RWPE2 (cell line): ENCODE results near the gene KCNK10.

Experiments used
- ATAC-seq: fragments of 200-7000 bp; cut with Tn5 transposase; 3 replicates; pipeline ENCODE4 v1.9.1; 2021; ENCODE audit warnings: low read depth
- DNase-seq: peaks from one replicate; pipeline ENCODE4 v3.0.0-alpha.2; 2020; ENCODE audit warnings: low spot score
- H3K27ac ChIP-seq: fragments of 450-650 bp; 2 replicates; pipeline ENCODE4 v1.5.1; 2017; ENCODE audit warnings: mild to moderate bottlenecking; ENCODE audit not compliant: poor library complexity, severe bottlenecking
- H3K27me3 ChIP-seq: fragments of 250-450 bp; sonication (Bioruptor Pico); 2 replicates; pipeline ENCODE4 v1.5.1; 2021; ENCODE audit warnings: mild to moderate bottlenecking, moderate library complexity; ENCODE audit not compliant: insufficient read depth, poor library complexity, severe bottlenecking
- H3K36me3 ChIP-seq: fragments of 250-450 bp; sonication (Bioruptor Pico); 2 replicates; pipeline ENCODE4 v1.5.1; 2020; ENCODE audit warnings: low read depth, mild to moderate bottlenecking, moderate library complexity
- H3K4me1 ChIP-seq: fragments of 250-450 bp; sonication (Bioruptor Pico); 2 replicates; pipeline ENCODE4 v1.5.1; 2021; ENCODE audit warnings: mild to moderate bottlenecking, moderate library complexity; ENCODE audit not compliant: insufficient read depth, poor library complexity, severe bottlenecking
- H3K4me3 ChIP-seq: fragments of 250-450 bp; sonication (Bioruptor Pico); 2 replicates; pipeline ENCODE4 v1.5.1; 2021; ENCODE audit warnings: mild to moderate bottlenecking, moderate library complexity; ENCODE audit not compliant: severe bottlenecking
- H3K9me3 ChIP-seq: fragments of 250-450 bp; sonication (Bioruptor Pico); 2 replicates; pipeline ENCODE4 v1.5.1; 2021; ENCODE audit warnings: mild to moderate bottlenecking, moderate library complexity; ENCODE audit not compliant: severe bottlenecking
- TF ChIP-seq, protein P1 (sequence below): fragments of 450-650 bp; IDR thresholded peaks from one replicate; pipeline ENCODE4 v1.5.1; 2017; ENCODE audit warnings: mild to moderate bottlenecking, moderate library complexity; ENCODE audit not compliant: poor library complexity, severe bottlenecking

KCNK10 gene

DNA sequence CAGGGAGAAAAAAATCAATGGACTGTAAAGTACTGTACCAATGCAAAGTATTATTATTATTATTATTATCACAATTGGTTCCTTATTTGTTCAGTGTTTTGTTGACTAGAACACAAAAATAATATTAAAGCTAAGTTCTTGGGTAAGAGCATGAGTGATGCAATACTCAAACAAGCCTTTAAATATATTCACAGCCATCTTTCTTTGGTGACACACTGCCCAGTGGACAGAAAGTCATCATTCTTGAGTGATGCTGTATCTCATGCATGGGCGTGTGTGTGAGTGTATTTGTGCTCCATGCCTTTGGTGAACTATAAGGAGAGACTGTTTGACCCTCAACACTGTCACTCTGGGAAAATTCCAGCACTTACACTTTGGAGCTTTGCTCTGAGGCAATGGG, 93.6 kb downstream of the KCNK10 start:
- no peak overlapping the region for H3K27ac ChIP-seq
- no peaks in the 10 kb centered on the region for H3K4me1 ChIP-seq
- H3K4me3 ChIP-seq = no peak overlapping the region
- no peaks in the 10 kb centered on the region for H3K36me3 ChIP-seq
- no peaks in the 10 kb centered on the region for H3K27me3 ChIP-seq
- no peak for DNase-seq
- H3K9me3 ChIP-seq = no peaks in the 10 kb centered on the region
- TF ChIP-seq, protein P1, sequence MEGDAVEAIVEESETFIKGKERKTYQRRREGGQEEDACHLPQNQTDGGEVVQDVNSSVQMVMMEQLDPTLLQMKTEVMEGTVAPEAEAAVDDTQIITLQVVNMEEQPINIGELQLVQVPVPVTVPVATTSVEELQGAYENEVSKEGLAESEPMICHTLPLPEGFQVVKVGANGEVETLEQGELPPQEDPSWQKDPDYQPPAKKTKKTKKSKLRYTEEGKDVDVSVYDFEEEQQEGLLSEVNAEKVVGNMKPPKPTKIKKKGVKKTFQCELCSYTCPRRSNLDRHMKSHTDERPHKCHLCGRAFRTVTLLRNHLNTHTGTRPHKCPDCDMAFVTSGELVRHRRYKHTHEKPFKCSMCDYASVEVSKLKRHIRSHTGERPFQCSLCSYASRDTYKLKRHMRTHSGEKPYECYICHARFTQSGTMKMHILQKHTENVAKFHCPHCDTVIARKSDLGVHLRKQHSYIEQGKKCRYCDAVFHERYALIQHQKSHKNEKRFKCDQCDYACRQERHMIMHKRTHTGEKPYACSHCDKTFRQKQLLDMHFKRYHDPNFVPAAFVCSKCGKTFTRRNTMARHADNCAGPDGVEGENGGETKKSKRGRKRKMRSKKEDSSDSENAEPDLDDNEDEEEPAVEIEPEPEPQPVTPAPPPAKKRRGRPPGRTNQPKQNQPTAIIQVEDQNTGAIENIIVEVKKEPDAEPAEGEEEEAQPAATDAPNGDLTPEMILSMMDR = no peak
- ATAC-seq = no peak

DNA sequence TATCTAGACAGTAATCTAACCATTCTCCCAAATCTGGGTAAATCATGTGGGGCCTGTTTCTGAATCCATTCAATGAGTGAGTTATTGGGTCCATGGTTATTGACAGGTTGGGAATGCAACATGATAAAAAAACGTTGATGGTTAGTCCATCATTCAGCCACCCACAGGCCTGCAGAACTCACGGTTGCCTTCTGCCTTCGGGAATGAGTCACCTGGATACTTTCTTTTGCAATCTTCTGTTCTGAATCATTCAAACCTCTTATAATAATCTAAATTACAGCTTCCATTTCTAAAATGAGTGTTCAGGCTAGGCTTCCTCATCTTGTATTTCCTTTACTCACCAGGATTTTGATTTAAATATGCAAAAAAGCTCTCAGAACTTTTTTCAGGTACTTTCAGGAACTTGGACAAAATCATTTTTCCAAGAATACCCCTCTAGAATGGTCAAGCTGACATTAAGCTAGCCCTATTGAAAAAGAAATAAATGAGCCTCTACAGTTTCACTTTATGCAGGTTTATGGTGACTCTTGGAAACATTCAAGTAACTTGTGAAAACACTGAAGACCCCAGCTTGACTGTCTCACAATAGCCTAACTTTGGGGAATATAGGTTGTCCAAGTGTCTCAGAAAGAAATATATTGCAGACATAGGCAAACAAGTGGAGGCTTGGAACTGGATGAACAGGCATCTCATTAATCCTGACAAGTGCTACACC, 94.4 kb downstream of the KCNK10 start:
- TF ChIP-seq, protein P1 = no peak
- no peaks in the 10 kb centered on the region for H3K27me3 ChIP-seq

DNA sequence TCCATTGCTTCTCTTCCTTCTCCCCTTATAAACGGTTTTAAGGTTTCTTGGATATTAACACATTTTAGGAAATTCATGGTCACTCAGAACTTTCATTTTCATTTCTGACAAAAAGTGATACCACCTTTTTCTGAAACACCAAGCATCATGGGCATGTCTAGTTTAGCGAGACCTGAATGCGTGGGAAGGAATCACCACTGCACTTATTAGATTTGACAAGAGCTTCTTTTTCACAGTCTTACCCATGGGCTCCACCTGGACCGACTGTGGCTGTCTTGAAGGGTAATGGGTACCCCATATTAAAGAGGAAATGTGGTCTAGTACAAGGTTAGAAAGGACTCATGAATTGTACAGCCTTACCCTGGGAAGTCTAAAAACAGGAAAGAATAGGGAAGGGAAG, 95.4 kb downstream of the KCNK10 start:
- TF ChIP-seq, protein P1 = no peak
- Histone ChIP-seq H3K4me3 (no peak overlapping the region), H3K27me3 (no peaks in the 10 kb centered on the region), H3K4me1 (no peaks in the 10 kb centered on the region), H3K36me3 (no peaks in the 10 kb centered on the region), H3K27ac (no peak overlapping the region), H3K9me3 (no peaks in the 10 kb centered on the region)
- DNase-seq = no peak
- no peak for ATAC-seq

More for the DNA sequence above, 94.4 kb downstream of the KCNK10 start:
- H3K9me3 ChIP-seq = no peaks in the 10 kb centered on the region
- H3K4me3 ChIP-seq = no peak overlapping the region
- no peaks in the 10 kb centered on the region for H3K4me1 ChIP-seq
- no peak for DNase-seq
- no peak overlapping the region for H3K27ac ChIP-seq
- peak; percentile 84 for ATAC-seq
- no peaks in the 10 kb centered on the region for H3K36me3 ChIP-seq

DNA sequence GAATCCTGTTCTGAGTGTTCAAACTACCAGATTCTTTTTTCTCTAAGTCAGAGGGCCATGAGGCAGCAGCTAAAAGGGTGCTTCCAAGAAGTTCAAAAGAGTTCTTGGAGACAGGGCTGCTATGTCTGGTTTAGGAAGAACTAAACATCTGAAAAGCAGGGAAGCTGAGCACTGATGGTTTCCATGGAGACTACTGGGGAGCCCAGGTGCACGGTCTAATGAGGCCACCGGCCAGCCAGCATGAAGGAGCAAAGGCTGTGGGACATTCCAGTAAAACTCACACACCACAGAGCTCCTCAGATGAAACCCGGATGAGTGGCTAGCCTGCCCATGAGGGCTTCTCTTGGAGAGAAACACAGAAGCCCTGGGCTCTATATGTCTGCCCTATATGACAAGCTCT, 97.3 kb downstream of the KCNK10 start:
- Histone ChIP-seq H3K27ac (no peak overlapping the region), H3K9me3 (no peaks in the 10 kb centered on the region), H3K27me3 (no peaks in the 10 kb centered on the region), H3K36me3 (no peaks in the 10 kb centered on the region), H3K4me3 (no peak overlapping the region), H3K4me1 (no peaks in the 10 kb centered on the region)
- ATAC-seq (no peak), DNase-seq (no peak)
- TF ChIP-seq, protein P1 = no peak
